Right lobe of liver (tissue), 4 donors: Measurements from ENCODE around the gene IFNG-AS1.

Experiments
- CTCF ChIP-seq, 4 donors: fragments of 200-600 bp in 3 of 4; fragments of 450-650 bp in 1 of 4; IDR thresholded peaks; one replicate each; pipeline versions ENCODE4 v1.5.1 to v1.8.0; 2016 to 2022; ENCODE audit warnings: antibody characterized with exemption in 4 of 4, mild to moderate bottlenecking in 2 of 4
- POLR2A ChIP-seq: fragments of 450-650 bp; IDR thresholded peaks from one replicate; pipeline ENCODE4 v1.6.1; 2017; ENCODE audit warnings: antibody characterized with exemption, mild to moderate bottlenecking
- donor health status: DM: no; HTN: no; CAD: no.
- donor health status: DM: no; HTN: no; CAD: no.
- donor health status: DM: no; HTN: yes; CAD: no.

- TF ChIP-seq CTCF (IDR thresholded peaks at IDR 0.05) (no peak), POLR2A (no peak)
These were observed 31.5 kb downstream of the IFNG-AS1 start for GRCh38 chr12:68020699-68021098.
